Activated CD4-positive, alpha-beta T cell treated with anti-CD3 and anti-CD28 coated beads, Interleukin-2, Interleukin-4, amounts not matched to agents 100 ng/mL and 50 ng/mL, durations not matched to agents 16 hours and 8 hours (primary cell): Measurements from ENCODE around the gene IDUA.

ENCODE experiments used
- DNase-seq: peaks from one replicate; pipeline ENCODE4 v3.0.0-alpha.2; 2020; ENCODE audit warnings: low spot score

IDUA gene

DNA sequence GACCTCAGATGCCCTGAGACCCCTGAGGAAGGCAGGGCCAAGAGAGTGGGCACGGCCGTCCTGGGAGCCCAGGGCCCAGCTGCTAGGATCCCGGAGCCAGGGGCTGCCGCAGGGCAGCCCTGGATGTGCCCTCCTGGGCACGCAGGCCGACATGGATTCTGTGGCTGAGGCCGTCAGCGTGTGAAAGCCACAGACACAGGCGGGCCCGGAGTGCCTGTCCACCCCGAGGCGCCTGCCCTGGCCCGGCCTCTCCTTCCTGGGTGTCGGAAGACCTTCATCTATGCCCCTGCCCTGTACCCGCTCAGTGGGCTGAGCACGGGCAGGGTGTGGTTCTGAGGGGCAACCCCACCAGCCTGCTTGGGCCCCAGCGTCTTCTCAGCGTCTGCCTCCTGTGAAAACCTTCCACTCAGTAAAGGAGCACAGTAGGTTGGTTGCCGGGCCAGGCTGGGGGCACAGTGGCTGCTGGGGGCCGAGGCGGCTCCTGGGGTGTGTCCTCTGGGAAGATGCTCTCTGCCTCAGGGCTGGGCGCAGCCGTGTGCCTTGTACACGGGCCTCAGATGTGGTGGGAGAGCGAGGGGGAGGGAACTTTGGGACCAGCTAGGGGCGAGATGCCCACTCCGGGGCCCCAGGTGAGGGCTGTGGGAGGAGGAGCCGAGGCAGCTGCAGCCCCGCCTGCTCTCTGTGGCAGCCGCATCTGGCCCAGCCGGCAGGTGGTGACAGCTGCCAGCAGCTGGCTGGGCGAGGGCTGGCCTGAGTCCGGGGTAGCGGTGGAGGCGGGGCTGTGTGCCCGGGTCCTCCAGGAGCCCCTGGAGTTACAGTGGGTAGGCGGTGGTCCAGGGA is 45.3 kb downstream of the IDUA start:
- no peak for DNase-seq

DNA sequence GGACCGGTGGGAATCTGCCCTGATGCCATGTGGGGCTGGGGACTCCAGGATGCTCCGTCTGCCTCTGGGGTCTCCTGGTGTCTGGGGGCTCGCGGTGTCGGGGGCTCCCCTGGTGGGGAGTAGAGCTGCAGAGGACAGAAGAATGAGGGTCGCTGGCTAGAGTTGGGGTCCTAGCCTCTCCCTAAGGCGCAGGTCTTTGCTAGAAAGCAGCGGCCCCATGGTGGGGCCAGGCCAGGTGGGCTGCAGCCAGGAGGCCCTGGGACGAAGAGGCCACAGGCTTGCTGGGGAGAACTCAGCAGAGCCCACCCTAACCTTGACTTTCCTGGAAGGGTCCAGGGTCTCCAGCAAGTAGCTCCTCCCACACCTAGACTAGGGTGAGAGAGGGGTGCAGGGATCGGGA is 46.0 kb downstream of the IDUA start:
- no peak for DNase-seq

DNA sequence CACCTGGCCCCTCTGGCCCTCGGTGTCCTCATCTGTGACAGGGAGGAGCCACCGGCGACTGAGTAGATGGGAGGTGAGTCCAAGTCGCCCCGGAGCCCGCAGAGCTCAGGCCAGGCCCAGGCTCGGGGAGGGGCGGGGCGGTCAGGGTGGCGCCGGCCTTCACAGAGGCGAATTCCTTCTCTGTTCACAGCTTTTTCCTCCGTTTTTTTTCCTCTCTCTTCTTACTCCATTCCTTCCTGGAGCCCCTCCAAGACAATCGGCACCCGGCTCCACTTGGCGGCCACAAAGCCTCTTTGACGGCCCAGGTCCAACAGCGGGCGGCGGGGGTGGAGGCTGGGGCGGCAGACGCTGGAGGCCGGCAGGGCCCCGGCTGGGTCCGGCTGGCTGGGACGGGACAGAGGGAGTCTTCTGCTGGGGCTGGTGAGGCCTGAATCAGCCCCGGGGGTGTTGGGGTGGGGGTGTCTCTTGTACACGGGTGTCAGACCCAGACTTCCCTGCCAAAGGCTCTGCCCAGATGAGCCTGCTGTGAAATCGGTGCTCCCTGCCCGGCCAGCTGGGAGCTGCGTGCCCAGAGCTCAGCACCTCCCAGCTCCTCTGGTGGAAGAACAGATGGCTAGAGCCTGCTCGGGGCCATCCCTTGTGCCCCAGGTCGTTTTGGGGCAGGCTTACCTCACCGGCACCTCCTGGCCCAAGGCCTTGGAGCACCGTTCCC is 47.2 kb downstream of the IDUA start:
- DNase-seq: no peak

DNA sequence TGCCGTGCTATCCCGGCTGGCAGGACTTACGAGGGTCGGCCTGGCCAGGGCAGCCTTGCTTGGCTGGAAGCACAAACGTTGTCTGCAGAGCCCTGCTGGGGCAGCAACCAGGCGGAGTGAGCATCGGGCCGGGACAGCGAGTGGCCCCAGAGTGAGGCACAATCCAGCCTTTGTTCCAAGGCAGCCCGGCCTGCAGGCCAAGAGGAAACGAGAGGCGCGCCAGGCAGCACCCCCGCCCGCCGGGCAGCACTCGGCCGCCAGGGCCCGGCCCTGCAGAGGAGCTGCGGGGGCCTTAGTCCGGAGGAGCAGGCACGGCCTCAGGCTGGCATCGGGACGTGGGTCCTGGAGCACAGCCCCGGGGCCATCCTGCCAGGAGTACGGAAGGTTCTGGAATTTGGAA is 48.7 kb downstream of the IDUA start:
- DNase-seq: no peak

DNA sequence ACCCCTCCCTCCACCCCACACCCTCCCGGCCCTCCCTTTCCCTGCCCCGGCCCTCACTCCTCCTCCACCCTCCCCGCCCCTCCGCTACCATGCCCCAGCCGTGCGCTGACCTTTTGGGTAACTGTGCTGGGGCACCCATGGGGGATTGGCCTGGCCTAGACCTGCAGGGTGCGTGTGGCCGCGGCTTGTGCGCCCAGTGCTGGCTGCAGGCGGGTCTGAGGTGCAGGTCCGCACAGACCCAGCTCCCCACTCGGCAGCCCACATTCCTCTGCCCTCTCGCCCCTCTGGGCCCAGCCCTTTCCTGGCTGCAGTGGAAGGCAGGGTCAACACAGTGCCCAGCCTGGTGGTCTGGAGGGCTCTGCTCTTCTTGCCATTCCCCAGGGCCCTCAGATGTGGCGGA is 49.3 kb downstream of the IDUA start:
- no peak for DNase-seq

DNA sequence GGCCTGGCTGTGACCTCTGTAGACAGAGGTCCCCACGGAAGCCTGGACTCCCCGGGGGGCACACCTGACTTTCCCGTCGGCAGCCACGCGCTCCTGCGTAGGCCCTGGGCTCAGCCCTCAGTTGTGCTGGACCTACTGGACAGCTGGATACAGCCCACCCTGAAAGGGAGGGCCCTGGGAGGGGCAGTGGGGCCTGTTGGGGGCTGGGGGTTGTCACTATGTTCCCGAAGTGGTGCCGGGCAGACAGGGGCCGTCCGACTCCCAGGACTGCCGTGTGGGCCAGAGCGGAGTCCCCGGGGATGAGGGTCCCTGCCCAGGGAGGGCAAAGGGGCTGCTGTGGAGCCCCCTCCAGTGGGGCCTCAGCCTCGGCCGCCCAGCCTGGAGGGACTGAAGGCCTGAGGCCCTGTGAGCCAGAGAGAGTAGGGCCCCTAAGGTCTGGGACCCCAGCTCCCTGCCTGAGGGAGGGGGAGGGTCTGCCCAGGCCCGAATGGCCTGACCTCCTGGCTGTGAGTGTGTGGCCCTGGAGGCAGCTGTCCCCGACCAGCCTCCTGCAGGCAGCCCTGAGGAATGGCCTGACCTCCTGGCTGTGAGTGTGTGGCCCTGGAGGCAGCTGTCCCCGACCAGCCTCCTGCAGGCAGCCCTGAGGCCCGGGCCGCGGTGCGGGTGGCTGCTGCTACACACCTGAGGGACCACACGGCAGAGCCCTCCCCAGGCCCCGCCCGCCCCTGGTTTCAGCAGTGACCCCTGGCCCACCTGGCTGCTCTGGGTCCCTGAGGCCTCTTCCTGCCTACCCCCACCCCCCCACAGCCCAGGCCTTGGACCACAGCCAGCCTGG is 50.3 kb downstream of the IDUA start:
- no peak for DNase-seq

DNA sequence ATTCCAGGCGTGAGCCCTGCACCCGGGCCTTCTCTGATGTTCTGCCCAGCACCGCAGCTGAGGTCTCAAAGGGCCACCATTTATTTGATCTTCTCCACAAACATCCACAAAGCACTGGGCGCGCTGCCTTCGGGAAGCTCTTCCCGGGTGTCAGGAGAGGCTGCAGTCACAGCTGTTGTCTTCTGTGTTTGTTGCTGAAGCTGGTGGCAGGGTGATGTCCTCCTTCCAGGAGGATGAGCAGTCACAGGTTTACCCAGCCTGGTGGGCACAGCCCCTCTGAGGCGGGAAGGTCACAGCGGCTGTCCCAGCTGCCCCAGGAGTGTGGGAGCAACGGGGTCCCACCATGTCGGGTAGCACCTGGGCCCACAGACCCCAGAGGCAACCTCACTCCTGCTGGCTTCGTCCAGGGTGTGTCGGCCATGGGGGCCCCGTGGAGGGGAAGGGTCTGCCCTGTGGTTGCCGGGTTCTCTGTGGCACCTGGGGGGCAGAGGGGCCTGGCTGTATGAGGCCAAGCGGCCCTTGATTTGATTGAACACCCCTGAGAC is 52.2 kb downstream of the IDUA start:
- DNase-seq: no peak

DNA sequence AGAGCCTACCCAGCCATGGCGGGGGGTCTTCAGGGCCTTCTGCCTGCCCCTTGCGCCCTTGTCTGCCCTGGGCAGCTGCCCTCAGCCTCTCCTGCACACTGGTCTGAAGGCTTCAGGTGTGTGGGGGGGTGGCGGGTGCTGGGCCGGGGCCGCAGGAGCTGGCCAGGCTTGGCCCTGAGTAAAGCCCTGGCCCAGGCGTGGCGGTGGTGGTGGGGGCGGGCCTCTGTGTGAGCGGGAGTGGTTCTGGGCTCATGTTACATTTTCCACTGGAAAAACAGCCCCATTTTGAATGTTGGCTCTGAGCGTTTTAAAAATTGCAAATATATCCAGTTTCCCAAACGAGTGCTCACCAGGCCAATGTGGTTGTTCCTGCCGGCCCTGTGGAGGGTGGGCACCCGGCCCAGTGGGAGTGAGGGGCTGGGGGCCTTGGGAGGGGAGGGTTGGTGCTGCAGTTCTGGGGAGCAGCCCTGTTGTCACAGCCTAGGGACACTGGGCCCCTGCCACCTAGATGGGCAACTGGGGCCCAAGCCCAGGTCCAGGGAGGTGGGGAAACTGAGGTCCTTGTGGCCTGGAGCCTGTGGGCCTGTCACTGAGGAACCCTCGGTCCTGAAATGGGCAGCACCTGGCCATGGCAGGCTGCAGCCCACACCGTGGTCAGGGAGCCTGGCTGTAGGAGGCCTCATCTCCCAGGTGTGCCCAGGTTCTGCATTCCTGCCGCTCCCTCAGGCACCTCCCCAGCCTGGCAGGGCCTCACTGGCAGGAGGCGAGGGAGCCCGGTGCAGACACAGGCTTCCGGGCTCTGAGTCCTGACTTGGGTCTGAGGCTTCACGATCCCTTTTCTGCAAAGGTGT is 52.9 kb downstream of the IDUA start:
- no peak for DNase-seq

DNA sequence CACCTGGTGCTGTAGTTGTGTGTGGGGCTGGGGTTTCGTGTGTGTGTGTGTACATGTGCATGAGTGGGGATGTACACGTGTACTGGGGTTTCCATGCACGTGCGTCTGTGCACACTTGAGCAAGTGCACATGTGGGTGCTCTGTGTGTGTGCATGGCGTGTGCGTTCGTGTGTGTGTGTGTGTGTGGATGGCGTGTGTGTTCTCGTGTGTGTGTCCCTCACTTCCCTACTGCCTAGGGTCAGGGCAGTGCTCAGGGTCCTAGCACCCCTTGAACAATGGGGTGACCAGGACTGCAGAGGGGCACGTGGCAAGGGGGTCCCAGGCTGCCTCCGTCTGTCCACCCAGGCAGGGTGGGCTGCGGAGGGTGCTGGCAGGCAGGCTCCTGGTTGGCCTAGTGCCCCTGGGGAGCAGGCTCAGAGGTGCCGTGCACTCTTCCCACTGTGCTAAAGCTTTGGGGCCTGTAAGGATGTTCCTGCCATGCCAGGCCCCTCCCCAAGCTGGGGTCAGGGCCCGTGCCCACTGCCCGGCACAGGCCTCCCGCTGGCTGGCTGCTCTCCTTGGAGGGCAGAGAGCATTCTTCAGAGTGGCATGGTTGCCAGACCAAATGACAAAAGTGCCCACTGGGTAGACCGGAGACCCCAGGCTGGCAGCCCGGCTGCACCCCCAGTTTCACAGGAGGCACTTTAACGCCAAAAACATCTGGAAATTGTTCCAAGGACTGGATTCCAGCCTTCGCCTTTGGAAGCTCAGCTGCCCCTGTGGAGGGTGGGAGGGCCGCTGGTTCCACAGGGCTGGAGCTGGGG is 53.7 kb downstream of the IDUA start:
- DNase-seq: no peak

DNA sequence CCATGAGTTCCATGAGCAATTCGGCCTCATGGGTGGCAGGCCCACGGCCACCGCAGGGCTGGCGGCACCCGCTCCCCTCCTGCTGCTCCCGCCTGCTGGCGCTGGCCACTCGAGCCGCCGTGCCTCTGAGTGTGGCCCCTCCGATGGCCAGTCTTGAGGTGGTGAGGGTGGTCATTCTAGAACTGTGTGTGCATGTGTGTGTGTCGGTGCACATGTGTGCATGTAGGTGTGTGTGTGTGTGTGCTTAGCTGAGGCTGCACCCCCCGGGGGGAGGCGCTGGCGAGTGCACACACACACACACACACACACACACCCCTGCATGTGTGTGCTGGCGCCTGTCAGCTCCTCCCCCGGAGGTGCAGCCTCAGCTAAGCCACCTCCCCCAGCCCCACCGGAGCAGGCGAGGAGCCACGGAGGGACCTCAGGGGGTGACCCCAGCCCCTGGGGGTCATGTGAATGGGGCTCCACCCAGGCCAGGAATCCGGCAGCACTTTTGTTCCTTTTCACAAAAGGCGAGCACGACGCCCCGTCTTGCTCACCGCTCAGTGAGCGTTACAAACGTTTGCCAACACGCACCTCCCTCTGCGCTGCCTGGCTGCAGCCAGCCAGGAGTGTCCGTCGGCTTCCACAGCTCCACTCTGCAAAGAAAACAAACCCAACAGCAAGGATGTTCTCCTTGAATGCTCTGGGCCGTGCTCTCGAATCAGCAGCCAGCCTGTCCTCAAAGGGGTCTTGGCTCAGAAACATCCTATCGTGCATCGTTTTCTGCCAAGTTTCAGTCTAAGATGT is 54.5 kb downstream of the IDUA start:
- DNase-seq: no peak

DNA sequence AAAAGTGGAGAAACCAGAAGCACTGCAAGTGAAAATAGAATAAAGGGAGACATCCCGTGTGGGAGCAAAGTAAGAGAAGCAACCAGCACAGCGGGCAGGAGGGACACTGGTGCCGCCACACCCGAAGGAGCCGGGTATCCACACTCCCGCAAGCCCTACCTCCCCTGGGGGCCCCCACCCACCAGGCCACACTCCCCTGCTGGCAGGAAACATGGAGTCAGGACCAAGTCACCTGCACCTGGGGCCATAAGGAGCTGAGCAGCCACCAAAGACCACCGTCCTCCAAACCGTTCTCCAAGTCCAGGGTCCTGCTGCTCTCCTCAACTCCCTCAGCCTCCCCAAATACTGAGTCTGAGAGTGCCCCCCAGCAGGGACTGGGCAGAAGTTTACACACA is 55.1 kb downstream of the IDUA start:
- no peak for DNase-seq

DNA sequence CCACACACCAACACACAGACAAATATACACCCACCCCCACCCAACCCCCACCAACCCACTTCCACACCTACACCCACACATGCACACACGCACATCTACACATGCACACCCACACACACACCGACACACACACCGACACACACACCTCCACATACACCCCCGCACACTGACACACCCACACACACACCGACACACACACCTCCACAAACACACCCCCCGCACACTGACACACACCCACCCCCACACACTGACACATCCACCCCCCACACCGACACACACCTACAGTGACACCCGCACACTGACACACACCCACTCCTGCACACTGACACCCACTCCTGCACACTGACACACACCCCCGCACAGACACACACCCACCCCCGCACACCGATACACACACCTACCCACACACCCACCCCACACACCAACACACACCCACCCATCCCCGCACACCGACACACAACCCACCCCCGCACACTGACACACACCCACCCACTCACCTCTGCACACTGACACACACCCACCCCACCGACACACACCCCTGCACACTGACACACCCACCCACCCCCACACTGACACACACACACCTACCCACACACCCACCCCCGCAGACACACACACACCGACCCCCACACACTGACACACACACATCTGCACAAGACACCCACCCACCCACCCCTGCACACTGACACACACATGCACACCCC is 55.7 kb downstream of the IDUA start:
- no peak for DNase-seq

DNA sequence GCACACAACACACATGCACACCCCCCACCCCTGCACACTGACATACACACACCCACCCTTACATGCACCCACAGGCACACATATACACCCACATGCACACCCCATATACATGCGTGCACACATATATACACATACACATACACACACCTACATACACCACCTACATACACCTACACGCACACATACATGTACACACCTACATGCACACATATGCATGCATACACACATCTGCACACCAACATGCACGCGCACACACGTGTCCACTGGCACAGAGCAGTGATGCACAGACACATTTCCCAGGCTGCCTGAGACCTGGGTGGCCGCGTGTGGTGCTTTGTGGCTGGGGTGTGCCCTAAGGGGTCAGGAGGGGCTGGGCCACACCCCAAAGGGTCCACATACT is 56.3 kb downstream of the IDUA start:
- no peak for DNase-seq

DNA sequence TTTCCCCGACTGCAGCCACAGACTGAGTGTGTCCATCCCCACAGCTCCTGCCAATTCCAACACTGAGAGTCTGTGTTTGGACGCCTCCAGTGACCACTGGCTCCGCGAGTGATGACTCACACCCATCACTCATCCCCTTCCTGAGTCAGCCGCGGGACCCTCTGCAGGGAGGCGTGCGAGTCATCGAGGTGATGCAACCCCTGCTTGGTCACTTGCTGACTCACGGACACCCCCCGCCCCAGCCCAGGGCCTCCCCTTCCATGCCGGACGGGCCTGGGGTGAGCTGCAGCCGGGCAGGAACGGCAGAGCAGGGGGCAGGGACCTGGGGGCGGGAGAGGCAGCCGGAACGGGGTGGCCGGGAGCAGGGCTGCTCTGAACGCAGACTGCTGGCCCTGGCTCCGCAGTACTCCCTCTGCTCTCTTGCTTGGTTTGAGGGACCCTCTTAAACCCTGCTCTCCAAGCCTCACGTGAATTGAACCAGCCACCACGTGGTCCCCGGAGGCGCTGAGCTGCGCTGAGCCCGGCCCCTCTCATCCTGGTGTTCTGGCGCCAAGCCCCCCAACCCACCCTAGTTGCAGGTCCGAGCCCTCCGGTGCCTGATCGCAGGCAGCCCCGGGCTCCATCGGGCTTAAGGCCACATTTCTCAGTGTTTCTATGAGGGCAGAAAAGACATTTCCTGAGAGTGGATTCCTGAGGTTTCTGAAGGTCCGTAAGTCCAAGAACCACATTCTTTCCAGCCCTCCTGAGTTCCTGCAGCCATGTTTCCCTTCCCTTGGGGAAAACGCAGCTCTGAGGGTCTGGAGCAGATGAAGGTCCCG is 57.0 kb downstream of the IDUA start:
- DNase-seq: no peak

DNA sequence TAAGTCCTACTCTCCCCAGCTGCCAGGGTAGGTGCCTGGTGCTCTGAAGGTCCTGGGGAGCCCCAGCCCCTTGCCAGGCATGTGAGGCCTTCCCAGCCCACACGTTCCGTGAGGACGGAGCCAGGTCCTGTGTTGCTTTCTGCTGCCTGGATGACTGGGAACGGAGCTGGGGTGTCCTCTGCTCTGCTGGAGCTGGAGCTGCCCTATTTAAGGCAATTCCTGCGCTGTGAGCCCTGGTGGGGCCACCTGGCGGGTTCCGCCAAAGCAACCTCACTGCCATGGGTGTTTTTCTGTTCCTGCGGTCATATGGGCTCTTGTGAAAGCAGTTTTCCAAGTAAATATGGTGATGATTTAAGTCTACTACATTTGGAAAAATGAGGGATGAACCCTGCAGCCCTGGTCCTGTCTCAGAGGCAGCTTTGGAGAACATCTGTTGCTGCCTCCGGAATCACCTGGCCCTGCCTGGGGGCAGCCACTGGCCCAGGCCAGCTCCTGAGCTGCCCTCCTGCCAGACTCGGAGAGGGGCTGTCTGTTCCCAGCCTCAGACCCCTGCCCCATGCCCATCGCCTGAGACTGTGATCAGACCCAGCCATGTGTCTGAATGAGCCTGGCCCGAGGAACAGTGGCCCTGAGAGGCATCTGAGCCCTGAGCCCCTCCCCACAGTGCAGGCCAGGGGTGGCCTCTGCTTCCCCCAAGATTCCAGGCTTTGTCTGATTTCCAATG is 57.8 kb downstream of the IDUA start:
- DNase-seq: no peak

DNA sequence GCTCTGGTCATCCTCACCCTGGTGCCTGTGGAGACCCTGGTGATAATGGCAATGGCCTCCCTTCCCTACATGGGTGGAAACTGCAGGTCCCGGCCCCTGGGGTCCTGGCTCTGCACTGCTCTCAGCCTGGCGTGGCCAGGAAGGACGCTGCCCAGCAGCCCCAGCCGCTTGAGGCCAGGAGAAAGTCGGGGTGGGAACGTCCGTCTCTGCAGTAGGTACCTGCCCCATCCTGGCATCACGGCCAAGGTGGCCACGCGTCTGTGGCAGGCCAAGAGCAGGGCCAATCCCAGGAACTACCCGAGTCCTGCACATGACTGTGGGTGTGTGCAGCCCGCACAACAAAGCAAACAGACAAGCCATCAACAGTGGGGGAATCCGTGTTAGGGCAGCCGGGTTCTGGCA is 58.4 kb downstream of the IDUA start:
- no peak for DNase-seq

DNA sequence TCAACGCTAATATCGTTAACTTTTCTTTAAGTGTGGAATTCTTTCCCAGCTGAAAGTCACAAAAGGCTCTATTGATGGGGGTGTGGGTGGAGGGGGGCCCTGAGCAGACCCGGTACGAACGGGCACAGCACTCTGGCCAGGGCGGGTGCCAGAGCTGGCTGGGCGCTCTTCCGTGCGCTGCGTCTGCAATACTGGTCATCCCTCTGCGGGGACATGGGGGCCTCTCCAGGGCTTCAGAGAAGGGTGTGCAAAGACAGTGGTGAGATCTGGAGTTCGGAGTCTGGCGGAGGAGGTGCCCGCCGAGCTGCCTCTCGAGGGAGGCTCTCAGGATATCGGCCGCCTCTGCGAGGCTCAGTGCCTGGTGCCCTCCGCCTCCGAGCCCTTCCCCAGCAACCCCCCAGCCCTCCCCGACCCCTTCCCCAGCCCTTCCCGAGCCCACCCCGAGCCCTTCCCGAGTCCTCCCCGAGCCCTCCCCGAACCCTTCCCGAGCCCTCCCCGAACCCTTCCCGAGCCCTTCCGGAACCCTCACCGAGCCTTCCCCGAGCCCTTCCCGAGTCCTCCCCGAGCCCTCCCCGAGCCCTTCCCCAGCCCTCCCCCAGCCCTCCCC is 58.9 kb downstream of the IDUA start:
- DNase-seq: no peak
